HepG2 (cell line): ENCODE measurements around the gene FAM168A. TPM values are rescaled to one million over a fixed set of nuclear protein-coding genes. Genes with fewer than 3 reads are reported as not detected.

Source experiments
- ATAC-seq: fragments of 200-7000 bp; cut with Tn5 transposase; 3 replicates; pipeline ENCODE4 v1.9.1; 2020; ENCODE audit warnings: mild to moderate bottlenecking, moderate library complexity
- BruUV-seq: library from RNA; stranded (reverse); fragments of 400-500 nt; replicated peaks from 2 replicates; lab custom pipeline; 2021; lab: Mats Ljungman, UMichigan
- CTCF ChIA-PET: fragments of 300-600 bp; formaldehyde crosslinking; extraction: SDS; loops from one replicate; lab custom pipeline; 2021; ENCODE audit warnings: low total read pairs, inconsistent platforms, low intra/inter-chr PET ratio; lab: Yijun Ruan, JAX
- POLR2A ChIA-PET: fragments of 350-600 bp; sonication (Branson Sonifier 250); formaldehyde crosslinking; loops from one replicate; lab custom pipeline; 2020; ENCODE audit warnings: antibody characterized with exemption, inconsistent platforms; lab: Yijun Ruan, JAX
- DNase-seq: peaks from one replicate; pipeline ENCODE4 v3.0.0-alpha.2; 2015; ENCODE audit warnings: low spot score
- FAIRE-seq: peaks from 3 replicates; lab custom pipeline; 2011; peaks lifted over from hg19 to GRCh38; lab: Jason Lieb, UNC
- H2AFZ ChIP-seq: one replicate; pipeline ENCODE4 v1.6.1; 2011; ENCODE audit warnings: low read length, inconsistent platforms
- H3K27ac ChIP-seq: fragments of 300-600 bp; 3 replicates; pipeline ENCODE4 v1.8.0; 2011; ENCODE audit warnings: mixed run types, mild to moderate bottlenecking, mixed read lengths, low read length, inconsistent platforms; ENCODE audit not compliant: insufficient read depth; ENCODE audit errors: extremely low read length
- H3K27me3 ChIP-seq, 2 experiments: fragments of 200-600 bp in 1 of 2; 2 replicates in 1 of 2; 3 replicates in 1 of 2; pipeline versions ENCODE4 v1.6.0 to v1.8.0; 2011; ENCODE audit warnings: low read length in 2 of 2, mild to moderate bottlenecking in 2 of 2, moderate library complexity in 2 of 2, inconsistent platforms in 1 of 2; ENCODE audit not compliant: insufficient read depth in 2 of 2, control insufficient read depth in 1 of 2
- H3K36me3 ChIP-seq, 2 experiments: fragments of 200-600 bp in 1 of 2; replicated peaks in 1 of 2; 2 replicates in 1 of 2; 3 replicates in 1 of 2; pipeline versions ENCODE4 v1.5.1 to v1.8.0; 2011; ENCODE audit warnings: low read length in 2 of 2, inconsistent platforms in 1 of 2; ENCODE audit not compliant: insufficient read depth in 2 of 2, control insufficient read depth in 1 of 2
- H3K4me1 ChIP-seq: 2 replicates; pipeline ENCODE4 v1.5.1; 2012; ENCODE audit warnings: low read length, inconsistent platforms; ENCODE audit not compliant: insufficient read depth
- H3K4me2 ChIP-seq: 2 replicates; pipeline ENCODE4 v1.6.0; 2011; ENCODE audit warnings: low read depth, low read length, inconsistent platforms
- H3K4me3 ChIP-seq, 3 experiments: fragments of 200-600 bp in 1 of 3; sonication (generic), shearing (Covaris generic) in 1 of 3; replicated peaks in 1 of 3; 2 replicates each; pipeline ENCODE4 v1.5.1; 2011 to 2016; ENCODE audit warnings: low read length in 3 of 3, inconsistent platforms in 2 of 3, low read depth in 2 of 3, mild to moderate bottlenecking in 2 of 3, control low read depth in 1 of 3, mixed read lengths in 1 of 3; ENCODE audit not compliant: insufficient read depth in 1 of 3
- H3K79me2 ChIP-seq: one replicate; pipeline ENCODE4 v1.6.1; 2011; ENCODE audit warnings: low read length, inconsistent platforms; ENCODE audit not compliant: insufficient read depth
- H3K9ac ChIP-seq: 2 replicates; pipeline ENCODE4 v1.6.0; 2011; ENCODE audit warnings: mild to moderate bottlenecking, low read depth, low read length, inconsistent platforms; ENCODE audit not compliant: insufficient read depth
- H3K9me3 ChIP-seq: 2 replicates; pipeline ENCODE4 v1.5.1; 2012; ENCODE audit warnings: mild to moderate bottlenecking, low read length
- H4K20me1 ChIP-seq: 2 replicates; pipeline ENCODE4 v1.6.0; 2011; ENCODE audit warnings: inconsistent platforms, mild to moderate bottlenecking, low read length, moderate library complexity; ENCODE audit not compliant: insufficient read depth
- CC2D1A ChIP-seq: sonication (generic); formaldehyde crosslinking; IDR thresholded peaks from 2 replicates; pipeline ENCODE4 v1.8.1; 2023; ENCODE audit warnings: mild to moderate bottlenecking, missing genetic modification reagents
- GTF2F1 ChIP-seq: fragments of 150-350 bp; IDR thresholded peaks from 2 replicates; pipeline ENCODE4 v1.6.1; 2014; ENCODE audit warnings: low read length
- ONECUT2 ChIP-seq: sonication (generic); formaldehyde crosslinking; IDR thresholded peaks from 2 replicates; pipeline ENCODE4 v1.4.0; 2020; ENCODE audit warnings: missing genetic modification reagents
- RAD51 ChIP-seq: fragments of 450-650 bp; IDR thresholded peaks from 2 replicates; pipeline ENCODE4 v1.6.1; 2016; ENCODE audit warnings: borderline replicate concordance
- RFX1 ChIP-seq: fragments of 450-650 bp; IDR thresholded peaks from 2 replicates; pipeline ENCODE4 v1.6.1; 2017
- SP1 ChIP-seq, 2 experiments: fragments of 450-650 bp in 1 of 2; sonication (generic) in 1 of 2; formaldehyde crosslinking in 1 of 2; IDR thresholded peaks; 2 replicates each; pipeline versions ENCODE4 v1.4.0 to v1.6.1; 2016 to 2020; ENCODE audit warnings: missing genetic modification reagents in 1 of 2
- SYNCRIP ChIP-seq: fragments of 200-400 bp; formaldehyde crosslinking; IDR thresholded peaks from 2 replicates; pipeline ENCODE4 v1.6.1; 2018; ENCODE audit warnings: mild to moderate bottlenecking, low read depth, low read length; ENCODE audit not compliant: insufficient read depth
- TBP ChIP-seq: sonication (generic); formaldehyde crosslinking; IDR thresholded peaks from 2 replicates; pipeline ENCODE4 v1.5.0; 2020; ENCODE audit warnings: missing genetic modification reagents
- USF2 ChIP-seq, 2 experiments: sonication (generic) in 1 of 2; formaldehyde crosslinking in 1 of 2; IDR thresholded peaks; 2 replicates each; pipeline versions ENCODE4 v1.5.1 to v1.6.1; 2011 to 2020; ENCODE audit warnings: borderline replicate concordance in 1 of 2, low read depth in 1 of 2, low read length in 1 of 2, mild to moderate bottlenecking in 1 of 2, missing genetic modification reagents in 1 of 2, moderate library complexity in 1 of 2
- ZNF17 ChIP-seq: sonication (generic); formaldehyde crosslinking; IDR thresholded peaks from 2 replicates; pipeline ENCODE4 v1.5.0; 2020; ENCODE audit warnings: mild to moderate bottlenecking, missing genetic modification reagents
- ZNF382 ChIP-seq: sonication (generic); formaldehyde crosslinking; IDR thresholded peaks from 2 replicates; pipeline ENCODE4 v1.5.0; 2020; ENCODE audit warnings: missing genetic modification reagents, mild to moderate bottlenecking, borderline replicate concordance
- ZNF383 ChIP-seq: sonication (generic); formaldehyde crosslinking; IDR thresholded peaks from 2 replicates; pipeline ENCODE4 v1.4.0; 2020; ENCODE audit warnings: missing genetic modification reagents, mild to moderate bottlenecking, borderline replicate concordance
- ZNF431 ChIP-seq: sonication (generic); formaldehyde crosslinking; IDR thresholded peaks from 2 replicates; pipeline ENCODE4 v1.9.0; 2022; ENCODE audit warnings: missing genetic modification reagents, low read depth, mild to moderate bottlenecking, borderline replicate concordance
- ZNF513 ChIP-seq: sonication (generic); formaldehyde crosslinking; conservative IDR thresholded peaks from 2 replicates; pipeline ENCODE4 v1.5.0; 2020; ENCODE audit warnings: missing genetic modification reagents
- ZNF629 ChIP-seq: sonication (generic); formaldehyde crosslinking; conservative IDR thresholded peaks from 2 replicates; pipeline ENCODE4 v1.5.0; 2020; ENCODE audit warnings: missing genetic modification reagents
- ZNF768 ChIP-seq: sonication (generic); formaldehyde crosslinking; IDR thresholded peaks from 2 replicates; pipeline ENCODE4 v1.4.0; 2020; ENCODE audit warnings: missing genetic modification reagents
- WGBS: methylation state at CpG from one replicate; pipeline ENCODE4 v1.1.6; 2017; ENCODE audit warnings: low lambda C conversion rate; 5-methylcytosine and 5-hydroxymethylcytosine counted together
- in situ Hi-C: cut with HindIII; loops from 2 replicates; pipeline ENCODE4 v1.10.0; 2017; ENCODE audit warnings: low pct_unique_long_range_greater_than_20kb; ENCODE audit not compliant: extremely low pct_ligation_motif_present
- intact Hi-C: fragments of 100-400 bp; cut with micrococcal nuclease; formaldehyde crosslinking; loops from one replicate; pipeline ENCODE4 v1.10.0; 2022; ENCODE audit not compliant: unreplicated experiment
- polyA plus RNA-seq, 8 experiments: library from polyadenylated mRNA; depleted of rRNA in 3 of 8; stranded (reverse) in 7 of 8; unstranded in 1 of 8; fragments of >200 nt; fragmentation: Illumina TruSeq in 4 of 8; extraction: Trizol in 4 of 8; gene quantifications; 2 replicates each; pipeline versions ENCODE4 v1.2.1 to v1.2.3, GENCODE V29; 2011 to 2016; ENCODE audit warnings: low read depth in 4 of 8, missing spikeins in 1 of 8, mixed read lengths in 1 of 8; ENCODE audit not compliant: insufficient read depth in 1 of 8
- total RNA-seq, 5 experiments: library from RNA; depleted of rRNA; stranded (reverse); fragments of >200 nt; fragmentation: Illumina TruSeq; extraction: Trizol; gene quantifications; 2 replicates each; pipeline ENCODE4 v1.2.3, GENCODE V29; 2016; ENCODE audit warnings: low read depth in 1 of 5

Gene FAM168A
- total and polyA plus RNA-seq, 2 of the 13 experiments (the other 11 are each of a cell fraction or from before 2014, with no cell fraction given) = 13.9 to 15.8 TPM

DNA sequence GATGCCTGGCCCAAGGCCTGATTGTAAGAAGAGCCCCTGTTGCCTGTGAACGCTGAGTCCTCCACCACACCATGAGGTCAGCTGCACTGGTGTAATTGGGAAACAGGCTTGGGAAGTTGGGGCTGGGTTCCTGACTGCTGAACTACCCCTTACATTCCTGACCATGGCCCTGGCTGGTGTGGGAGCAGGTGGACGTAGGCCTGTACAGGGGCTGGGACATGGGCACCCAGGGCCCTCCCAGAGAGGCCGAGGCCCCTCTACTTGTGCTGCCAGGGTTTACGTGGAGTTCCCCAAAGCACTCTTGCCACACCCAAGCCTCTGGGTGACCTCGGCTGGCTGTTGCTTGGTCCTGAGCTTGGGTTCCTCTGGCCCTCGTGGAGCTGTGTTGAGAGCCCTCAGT is 216.3 kb downstream of the FAM168A start (continued):
- TF ChIP-seq ZNF513 (no peak), RFX1 (no peak), SYNCRIP (no peak)

DNA sequence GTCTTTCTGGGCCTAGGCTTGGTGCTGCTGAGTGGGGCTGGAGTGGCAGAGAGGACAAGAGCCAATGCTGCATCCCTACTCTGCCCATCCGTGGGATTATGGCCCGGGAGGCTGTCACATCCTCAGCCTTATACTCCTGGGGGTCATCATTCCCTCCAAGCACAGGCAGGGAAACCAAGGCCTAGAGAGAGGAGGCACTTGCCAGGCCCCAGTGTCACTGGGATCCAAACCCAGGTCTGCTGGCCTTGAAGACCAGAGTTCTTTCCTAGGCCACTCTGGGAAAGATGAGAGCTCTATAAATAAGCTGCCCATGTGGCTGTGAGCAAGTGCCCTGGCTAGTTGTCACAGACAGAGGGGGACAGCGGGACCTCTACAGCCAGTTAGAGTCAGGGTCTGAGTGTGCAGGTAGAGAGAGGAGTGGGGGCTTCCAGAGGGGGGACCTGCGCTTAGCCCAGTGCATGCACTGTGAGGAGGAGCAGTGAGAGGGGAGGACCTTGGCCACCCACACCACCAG is 217.0 kb downstream of the FAM168A start:
- Histone ChIP-seq H3K27me3 (no peaks in the 10 kb centered on the region; a peak in 1 of 5 replicates), H3K79me2 (peaks cover 25% of the 10 kb centered on the region), H3K9me3 (no peaks in the 10 kb centered on the region), H2AFZ (no peak overlapping the region), H3K4me1 (peaks cover 31% of the 10 kb centered on the region), H3K4me3 (no peak overlapping the region), H4K20me1 (no peaks in the 10 kb centered on the region), H3K4me2 (no peak overlapping the region), H3K36me3 (no peaks in the 10 kb centered on the region), H3K9ac (no peak overlapping the region), H3K27ac (no peak overlapping the region)
- CTCF ChIA-PET = no interaction called here
- no peak for DNase-seq
- no TSS peak for BruUV-seq
- in situ Hi-C loops = no loop called here
- WGBS = 88% methylated on average over 1 of the region's 4 CpGs
- no peak for TF ChIP-seq ZNF17 (CRISPR knock-in tag)
- TF ChIP-seq ZNF383 (CRISPR knock-in tag) = no peak
- no peak for TF ChIP-seq ZNF382 (CRISPR knock-in tag)
- TF ChIP-seq TBP (CRISPR knock-in tag) = no peak
- no peak for TF ChIP-seq ZNF431 (CRISPR knock-in tag)
- no peak for TF ChIP-seq GTF2F1
- no peak for TF ChIP-seq SP1 (IDR thresholded peaks at IDR 0.05)
- no peak for TF ChIP-seq SP1 (CRISPR knock-in tag; IDR thresholded peaks at IDR 0.05)
- TF ChIP-seq CC2D1A (CRISPR knock-in tag) = no peak
- no peak for TF ChIP-seq RAD51
- TF ChIP-seq ONECUT2 (CRISPR knock-in tag) = no peak
- TF ChIP-seq ZNF629 (CRISPR knock-in tag) = no peak
- TF ChIP-seq USF2 (IDR thresholded peaks at IDR 0.05; ENCODE audit: low read depth, low read length) = no peak
- no peak for TF ChIP-seq USF2 (CRISPR knock-in tag; IDR thresholded peaks at IDR 0.05; ENCODE audit: borderline replicate concordance)
- no peak for TF ChIP-seq ZNF768 (CRISPR knock-in tag)
- POLR2A ChIA-PET = interaction anchor here (0.6 kb wide), 1 partner anchor 74 kb away, joined by 3 read pairs; no protein-coding TSS in a partner anchor
- no peak for FAIRE-seq
- intact Hi-C loops = no loop called here
- ATAC-seq = no peak
